Panc1 (cell line): Measurements from ENCODE around the gene STARD13. TPM values are rescaled to one million over a fixed set of nuclear protein-coding genes. Genes with fewer than 3 reads are reported as not detected.
"Not testable (repeated sequence)": the region's sequence is repeated elsewhere in the genome, so short reads cannot be mapped to it uniquely, and the experiment has no call there.

ENCODE experiments used
- ATAC-seq: fragments of 200-7000 bp; cut with Tn5 transposase; 2 replicates; pipeline ENCODE4 v1.9.1; 2020; ENCODE audit warnings: mild to moderate bottlenecking, moderate library complexity
- BruUV-seq: library from RNA; stranded (reverse); fragments of 400-500 nt; replicated peaks from 2 replicates; lab custom pipeline; 2021; lab: Mats Ljungman, UMichigan
- CTCF ChIA-PET: fragments of 300-600 bp; sonication (Branson Sonifier 250); formaldehyde crosslinking; loops from one replicate; lab custom pipeline; 2022; ENCODE audit warnings: antibody characterized with exemption; lab: Charles Lee
- POLR2A ChIA-PET: fragments of 300-600 bp; sonication (Branson Sonifier 250); formaldehyde crosslinking; loops from one replicate; lab custom pipeline; 2022; ENCODE audit warnings: antibody characterized with exemption; lab: Charles Lee
- DNase-seq: peaks from one replicate; pipeline ENCODE4 v3.0.0-alpha.2; 2010; ENCODE audit warnings: low read depth, low spot score
- H3K27ac ChIP-seq: 2 replicates; pipeline ENCODE4 v1.5.1; 2011; ENCODE audit warnings: mild to moderate bottlenecking, low read length, inconsistent platforms
- H3K27me3 ChIP-seq: fragments of 200-500 bp; sonication (Bioruptor generic); 2 replicates; pipeline ENCODE4 v1.6.0; 2014; ENCODE audit warnings: low read length, inconsistent platforms; ENCODE audit not compliant: control insufficient read depth, insufficient read depth
- H3K36me3 ChIP-seq: fragments of 200-500 bp; sonication (Bioruptor generic); 2 replicates; pipeline ENCODE4 v1.5.1; 2014; ENCODE audit warnings: inconsistent platforms, mild to moderate bottlenecking, low read length, moderate library complexity; ENCODE audit not compliant: control insufficient read depth, insufficient read depth
- H3K4me1 ChIP-seq: 2 replicates; pipeline ENCODE4 v1.5.1; 2011; ENCODE audit warnings: inconsistent platforms, mild to moderate bottlenecking, low read length, moderate library complexity; ENCODE audit not compliant: control insufficient read depth, insufficient read depth
- H3K4me3 ChIP-seq, 2 experiments: 2 replicates each; pipeline ENCODE4 v1.5.1; 2011 to 2012; ENCODE audit warnings: low read depth in 2 of 2, low read length in 2 of 2, mild to moderate bottlenecking in 2 of 2, inconsistent platforms in 1 of 2, moderate library complexity in 1 of 2
- H3K9me3 ChIP-seq: fragments of 200-500 bp; sonication (Bioruptor generic); 2 replicates; pipeline ENCODE4 v1.5.1; 2014; ENCODE audit warnings: low read depth, mild to moderate bottlenecking, inconsistent platforms, low read length, moderate library complexity; ENCODE audit not compliant: control insufficient read depth, insufficient read depth
- CTCF ChIP-seq: fragments of 450-650 bp; IDR thresholded peaks from 2 replicates; pipeline ENCODE4 v1.5.1; 2017; ENCODE audit warnings: mild to moderate bottlenecking
- POLR2AphosphoS5 ChIP-seq: IDR thresholded peaks from 2 replicates; pipeline ENCODE4 v1.6.1; 2012; ENCODE audit warnings: mild to moderate bottlenecking, low read depth, low read length, moderate library complexity
- REST ChIP-seq, 2 experiments: IDR thresholded peaks; 2 replicates each; pipeline ENCODE4 v1.6.1; 2011 to 2012; ENCODE audit warnings: low read depth in 2 of 2, control low read depth in 1 of 2, low read length in 1 of 2, mild to moderate bottlenecking in 1 of 2, moderate library complexity in 1 of 2; ENCODE audit not compliant: insufficient read depth in 1 of 2
- SIN3A ChIP-seq: IDR thresholded peaks from 2 replicates; pipeline ENCODE4 v1.6.1; 2012; ENCODE audit warnings: low read depth, mild to moderate bottlenecking, low read length, moderate library complexity, borderline replicate concordance; ENCODE audit not compliant: insufficient read depth
- TCF7L2 ChIP-seq: IDR thresholded peaks from 2 replicates; pipeline ENCODE4 v1.6.1; 2011; ENCODE audit warnings: mild to moderate bottlenecking, low read depth, low read length, inconsistent platforms
- in situ Hi-C: cut with HindIII; loops from 2 replicates; pipeline ENCODE4 v1.10.0; 2016; ENCODE audit warnings: low sequenced_read_pairs, low pct_unique_long_range_greater_than_20kb
- intact Hi-C: fragments of 100-400 bp; cut with micrococcal nuclease; formaldehyde crosslinking; loops from one replicate; pipeline ENCODE4 v1.10.0; 2022; ENCODE audit not compliant: unreplicated experiment
- total RNA-seq: library from RNA; stranded (reverse); gene quantifications from one replicate; pipeline ENCODE4 v1.2.1, GENCODE V29; 2021; ENCODE audit not compliant: unreplicated experiment

Gene STARD13
- total RNA-seq, 1 experiment from 2014 or later, result 6.5 TPM

- H3K27ac ChIP-seq, result no peak overlapping the region
- no peaks in the 10 kb centered on the region for H3K4me1 ChIP-seq
- H3K27me3 ChIP-seq, result no peaks in the 10 kb centered on the region
- H3K9me3 ChIP-seq, result no peaks in the 10 kb centered on the region
- intact Hi-C loops, result no loop called here
- in situ Hi-C loops, result no loop called here
- ChIA-PET POLR2A (no interaction called here), CTCF (no interaction called here)
- H3K36me3 ChIP-seq, result no peaks in the 10 kb centered on the region
- ATAC-seq (no peak), DNase-seq (no peak)
- TF ChIP-seq CTCF (no peak), REST (IDR thresholded peaks at IDR 0.05; ENCODE audit: insufficient read depth in 1 of 2, low read depth in 2 of 2, low read length in 1 of 2) (no peak), SIN3A (no peak), TCF7L2 (no peak), POLR2AphosphoS5 (no peak)
- H3K4me3 ChIP-seq, result no peak overlapping the region
- no TSS peak for BruUV-seq
These were observed 107.2 kb downstream of the STARD13 start for GRCh38 chr13:33178209-33178840.

- CTCF ChIA-PET, BruUV-seq, H3K4me3 ChIP-seq, intact Hi-C loops, H3K36me3 ChIP-seq, DNase-seq, in situ Hi-C loops, H3K9me3 ChIP-seq, ATAC-seq, H3K27ac ChIP-seq, H3K27me3 ChIP-seq, H3K4me1 ChIP-seq: not testable (repeated sequence)
- POLR2A ChIA-PET, result interaction anchor here (0.8 kb wide), 1 partner anchor 89 kb away, joined by 3 read pairs; no protein-coding TSS in a partner anchor
These were observed 108.0 kb downstream of the STARD13 start for GRCh38 chr13:33177340-33178208.

GRCh38 chr13:33176526-33176925, 109.0 kb downstream of the STARD13 start:
- ChIA-PET CTCF (no interaction called here), POLR2A (interaction anchor here (0.8 kb wide), 1 partner anchor 88 kb away, joined by 3 read pairs; no protein-coding TSS in a partner anchor)
- ATAC-seq (no peak), DNase-seq (no peak)
- no peaks in the 10 kb centered on the region for H3K4me1 ChIP-seq
- no peak overlapping the region for H3K27ac ChIP-seq
- no peak overlapping the region for H3K4me3 ChIP-seq
- TF ChIP-seq CTCF, result no peak
- in situ Hi-C loops (no loop called here), intact Hi-C loops (no loop called here)
- no TSS peak for BruUV-seq
- no peaks in the 10 kb centered on the region for H3K36me3 ChIP-seq
- no peaks in the 10 kb centered on the region for H3K9me3 ChIP-seq
- H3K27me3 ChIP-seq, result no peaks in the 10 kb centered on the region
